Transverse colon (tissue), 4 donors: ENCODE results near the gene KRT72. TPM values are rescaled to one million over a fixed set of nuclear protein-coding genes. Genes with fewer than 3 reads are reported as not detected.

ENCODE experiments used
- DNase-seq: peaks from one replicate; pipeline ENCODE4 v3.0.0-alpha.2; 2019
- H3K27ac ChIP-seq, 4 donors: fragments of 200-600 bp; sonication (generic); 2 replicates each; pipeline ENCODE4 v1.5.1; 2016 to 2018; ENCODE audit warnings: inconsistent platforms in 4 of 4
- H3K27me3 ChIP-seq: fragments of 200-600 bp; sonication (generic); 2 replicates; pipeline ENCODE4 v1.5.1; 2017; ENCODE audit warnings: inconsistent platforms
- H3K36me3 ChIP-seq, 4 donors: fragments of 200-600 bp; sonication (generic); 2 replicates each; pipeline ENCODE4 v1.5.1; 2017 to 2019; ENCODE audit warnings: inconsistent platforms in 4 of 4
- H3K4me1 ChIP-seq, 4 donors: fragments of 200-600 bp; sonication (generic); 2 replicates each; pipeline ENCODE4 v1.5.1; 2017 to 2020; ENCODE audit warnings: inconsistent platforms in 4 of 4
- H3K4me3 ChIP-seq, 4 donors: fragments of 200-600 bp; sonication (generic); 1 replicate in 1 of 4; 2 replicates in 3 of 4; pipeline versions ENCODE4 v1.5.1 to v1.6.1; 2017 to 2019; ENCODE audit warnings: inconsistent platforms in 4 of 4
- H3K9me3 ChIP-seq, 2 donors: fragments of 200-600 bp; sonication (generic); 2 replicates each; pipeline ENCODE4 v1.5.1; 2017 to 2019; ENCODE audit warnings: inconsistent platforms in 2 of 2
- CTCF ChIP-seq, 5 experiments: fragments of 200-600 bp in 3 of 5; fragments of 450-650 bp in 2 of 5; sonication (generic) in 3 of 5; IDR thresholded peaks; 1 replicate in 2 of 5; 2 replicates in 3 of 5; pipeline ENCODE4 v1.5.1; 2016 to 2017; ENCODE audit warnings: antibody characterized with exemption in 5 of 5, inconsistent platforms in 3 of 5, mild to moderate bottlenecking in 2 of 5, moderate library complexity in 1 of 5
- EP300 ChIP-seq: sonication (generic); formaldehyde crosslinking; IDR thresholded peaks from one replicate; pipeline ENCODE4 v1.6.1; 2017; ENCODE audit warnings: antibody characterized with exemption, low read depth
- POLR2A ChIP-seq: fragments of 450-650 bp; IDR thresholded peaks from one replicate; pipeline ENCODE4 v1.6.1; 2016; ENCODE audit warnings: antibody characterized with exemption, mild to moderate bottlenecking, moderate library complexity
- POLR2AphosphoS5 ChIP-seq, 3 donors: sonication (generic); formaldehyde crosslinking; IDR thresholded peaks; one replicate each; pipeline ENCODE4 v1.6.1; 2016; ENCODE audit warnings: antibody characterized with exemption in 3 of 3
- WGBS, 2 donors: methylation state at CpG; one replicate each; pipeline ENCODE4 v1.1.5; 2018; ENCODE audit warnings: low coverage in 1 of 2; 5-methylcytosine and 5-hydroxymethylcytosine counted together
- in situ Hi-C, 4 donors: fragments of 200-750 bp; cut with MboI; loops; one replicate each; pipeline versions ENCODE4 v1.15.0 to v1.15.1; 2017; ENCODE audit warnings: low sequenced_read_pairs in 3 of 4, low pct_ligation_motif_present in 1 of 4, low pct_unique_long_range_greater_than_20kb in 1 of 4
- intact Hi-C: fragments of 100-400 bp; cut with DNase I; formaldehyde crosslinking; loops from one replicate; pipeline ENCODE4 v1.15.1; 2023; ENCODE audit warnings: low total_unique reads
- total RNA-seq, 4 donors: library from RNA; depleted of rRNA; stranded (reverse); fragments of >200 nt; gene quantifications; one replicate each; pipeline ENCODE4 v1.1.0, GENCODE V29; 2016

KRT72 gene
- total RNA-seq, 4 donors from 2014 or later: not detected

GRCh38 chr12:52580496-52580895 is 20.8 kb downstream of the KRT72 start:
- H3K36me3 ChIP-seq: no peaks in the 10 kb centered on the region
- no peaks in the 10 kb centered on the region for H3K4me1 ChIP-seq
- H3K9me3 ChIP-seq: no peaks in the 10 kb centered on the region
- intact Hi-C loops: loop anchor here (5.0 kb wide), 1 partner anchor 292 kb away; no protein-coding TSS in a partner anchor
- TF ChIP-seq POLR2AphosphoS5 (IDR thresholded peaks at IDR 0.05): no peak
- TF ChIP-seq EP300: no peak
- no peak for TF ChIP-seq CTCF (IDR thresholded peaks at IDR 0.05)
- TF ChIP-seq POLR2A: no peak
- WGBS, 2 donors: 64% methylated on average over 1 of the region's 1 CpG; no CpG with 5 or more reads in 1 of the 2 donors
- H3K27me3 ChIP-seq: no peaks in the 10 kb centered on the region
- in situ Hi-C loops: loop anchor here (5.0 to 25.0 kb wide), 6 partner anchors 294 to 407 kb away; no protein-coding TSS in a partner anchor
- no peak overlapping the region for H3K27ac ChIP-seq
- no peak overlapping the region for H3K4me3 ChIP-seq
- DNase-seq: no peak

DNA sequence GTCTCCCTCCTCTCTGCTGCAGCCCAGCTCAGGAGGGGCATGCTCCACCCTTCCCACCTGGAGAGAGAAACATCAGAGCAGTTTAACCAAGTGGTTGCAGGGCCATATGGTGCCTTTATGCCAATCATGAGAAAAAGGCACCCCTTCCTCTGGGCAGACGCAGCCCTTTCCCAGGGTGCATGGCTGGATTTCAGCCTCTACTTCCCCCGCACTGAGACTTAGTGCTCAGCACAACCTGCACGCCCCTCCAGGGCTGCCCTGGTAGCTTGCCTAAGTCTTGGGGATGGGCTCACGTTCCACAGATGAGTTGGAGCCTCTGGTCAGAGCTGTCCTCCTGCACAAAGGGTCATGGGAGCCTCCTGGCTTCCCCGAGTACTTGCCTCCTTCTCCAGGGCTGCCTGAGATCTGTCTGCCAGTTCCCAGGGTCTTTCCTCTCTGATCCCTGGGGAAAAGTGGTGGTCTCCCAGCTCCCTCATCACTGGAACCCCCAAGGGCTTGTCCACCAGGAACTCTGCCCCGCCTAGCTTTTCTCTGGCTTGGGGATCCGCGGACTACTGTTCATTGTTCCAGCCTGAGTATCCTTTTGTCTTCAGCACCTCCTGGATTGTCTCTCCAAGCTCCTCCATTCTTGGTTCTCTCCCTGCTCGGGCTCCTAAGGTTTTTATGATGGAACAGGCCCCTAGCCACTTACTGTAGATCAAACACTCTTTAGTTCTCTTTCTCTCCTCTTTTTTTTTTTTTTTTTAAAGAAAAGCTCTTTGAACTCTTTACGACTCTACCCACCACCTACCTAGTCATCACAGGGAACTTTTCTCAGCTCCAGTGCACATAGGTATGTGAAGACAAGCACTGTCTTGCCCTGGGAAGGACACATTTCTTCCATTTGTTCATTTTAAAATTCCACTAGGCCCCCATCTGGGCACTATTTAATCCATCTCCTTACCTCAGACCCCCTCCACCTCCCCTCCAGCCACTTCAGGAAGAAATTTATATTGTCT is 21.5 kb downstream of the KRT72 start:
- intact Hi-C loops: loop anchor here (5.0 kb wide), 1 partner anchor 293 kb away; no protein-coding TSS in a partner anchor
- no peak for DNase-seq
- no peak overlapping the region for H3K4me3 ChIP-seq
- in situ Hi-C loops: loop anchor here (5.0 to 25.0 kb wide), 6 partner anchors 295 to 408 kb away; no protein-coding TSS in a partner anchor
- H3K27me3 ChIP-seq: no peaks in the 10 kb centered on the region
- TF ChIP-seq CTCF (IDR thresholded peaks at IDR 0.05): no peak
- TF ChIP-seq POLR2A: no peak
- TF ChIP-seq EP300: no peak
- TF ChIP-seq POLR2AphosphoS5 (IDR thresholded peaks at IDR 0.05): no peak
- WGBS, 2 donors: 67 to 79% methylated on average over 5 to 10 of the region's 10 CpGs
- H3K36me3 ChIP-seq: no peaks in the 10 kb centered on the region
- no peaks in the 10 kb centered on the region for H3K9me3 ChIP-seq
- H3K4me1 ChIP-seq: no peaks in the 10 kb centered on the region
- H3K27ac ChIP-seq: no peak overlapping the region

GRCh38 chr12:52578469-52578868 is 22.8 kb downstream of the KRT72 start:
- no peaks in the 10 kb centered on the region for H3K27me3 ChIP-seq
- H3K4me3 ChIP-seq: no peak overlapping the region
- intact Hi-C loops (no loop called here), in situ Hi-C loops (loop anchor here in 1 of 4 donors (25.0 kb wide), 1 partner anchor 409 kb away; no protein-coding TSS in a partner anchor)
- H3K4me1 ChIP-seq: no peaks in the 10 kb centered on the region
- TF ChIP-seq POLR2AphosphoS5 (IDR thresholded peaks at IDR 0.05): no peak
- H3K27ac ChIP-seq: no peak overlapping the region
- WGBS, 2 donors: 85 to 90% methylated on average over 2 to 3 of the region's 3 CpGs
- no peaks in the 10 kb centered on the region for H3K9me3 ChIP-seq
- H3K36me3 ChIP-seq: no peaks in the 10 kb centered on the region
- no peak for DNase-seq

DNA sequence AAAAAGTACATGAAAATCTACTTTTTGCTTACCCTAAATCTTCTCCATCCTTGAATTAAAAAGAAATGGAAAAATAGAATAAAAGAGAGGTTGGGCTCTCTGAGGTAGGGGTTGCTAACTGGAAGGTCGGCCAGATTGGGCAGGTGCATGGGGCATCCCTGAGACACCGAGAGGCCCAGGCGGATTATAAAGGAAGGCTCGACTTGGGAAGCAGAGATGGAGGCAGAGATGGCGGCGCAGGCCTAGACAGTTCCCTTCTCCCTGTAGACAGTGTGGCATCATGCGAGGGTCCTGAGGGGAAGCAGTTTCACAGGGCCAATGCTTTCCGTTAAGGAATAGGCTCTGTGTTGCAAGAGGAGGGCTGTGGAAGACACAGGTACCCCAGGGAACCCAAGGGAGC is 23.9 kb downstream of the KRT72 start:
- no peak for DNase-seq
- Histone ChIP-seq H3K27me3 (no peaks in the 10 kb centered on the region), H3K9me3 (no peaks in the 10 kb centered on the region), H3K4me1 (no peaks in the 10 kb centered on the region), H3K4me3 (no peak overlapping the region), H3K27ac (no peak overlapping the region), H3K36me3 (no peaks in the 10 kb centered on the region)
- intact Hi-C loops (no loop called here), in situ Hi-C loops (loop anchor here in 1 of 4 donors (25.0 kb wide), 1 partner anchor 410 kb away; no protein-coding TSS in a partner anchor)
- 89 to 93% methylated on average over 3 to 8 of the region's 8 CpGs for WGBS, 2 donors
- TF ChIP-seq EP300 (no peak), POLR2AphosphoS5 (IDR thresholded peaks at IDR 0.05) (no peak), CTCF (IDR thresholded peaks at IDR 0.05) (no peak), POLR2A (no peak)
